Thyroid gland (tissue), 4 donors: ENCODE measurements around the gene FRMD8.

Experiments used
- POLR2A ChIP-seq, 2 donors: fragments of 450-650 bp; IDR thresholded peaks; one replicate each; pipeline ENCODE4 v1.6.1; 2017; ENCODE audit warnings: antibody characterized with exemption in 2 of 2, mild to moderate bottlenecking in 2 of 2, moderate library complexity in 1 of 2
- TF ChIP-seq, protein P1 (sequence below), 6 experiments: fragments of 200-600 bp in 3 of 6; fragments of 450-650 bp in 3 of 6; sonication (generic) in 3 of 6; IDR thresholded peaks; one replicate each; pipeline ENCODE4 v1.5.1; 2016 to 2019; ENCODE audit warnings: antibody characterized with exemption in 6 of 6, mild to moderate bottlenecking in 2 of 6, inconsistent platforms in 1 of 6, moderate library complexity in 1 of 6

DNA sequence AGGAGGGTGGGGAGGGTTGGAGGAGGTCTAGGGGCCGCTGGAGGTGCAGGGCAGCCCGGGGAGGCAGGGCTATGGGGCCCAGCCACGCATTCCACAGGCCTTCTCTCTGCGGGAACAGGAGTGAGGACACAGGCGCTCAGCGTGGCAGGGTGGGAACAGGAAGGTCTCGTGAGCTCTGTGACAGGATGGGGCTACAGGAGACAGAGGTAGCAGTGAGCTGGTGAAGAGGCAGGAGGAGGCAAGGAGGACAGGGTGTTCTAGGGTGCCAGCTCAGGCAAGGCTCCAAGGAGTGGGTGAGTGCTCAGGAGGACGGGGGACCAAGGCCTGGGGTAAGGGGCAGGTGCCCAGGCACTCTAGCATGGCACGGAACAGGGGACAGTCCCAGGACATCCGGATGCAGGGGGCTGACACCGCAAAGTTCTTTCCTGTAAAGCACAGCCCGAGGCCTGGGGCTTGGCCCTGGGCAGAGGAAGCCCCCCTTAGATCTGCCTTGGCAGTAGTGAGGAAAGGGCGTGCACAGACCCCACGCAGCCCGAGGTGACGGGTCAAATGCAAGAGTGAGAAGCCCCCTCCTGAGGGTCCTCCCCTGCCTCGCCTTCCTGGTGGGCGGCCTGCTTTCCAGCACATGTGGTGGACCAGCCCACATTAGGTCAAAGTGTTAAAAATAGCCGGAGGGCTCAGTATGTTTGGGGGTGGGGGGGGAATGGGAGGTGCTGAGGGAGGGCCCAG is 31.4 kb downstream of the FRMD8 start:
- TF ChIP-seq, protein P1, sequence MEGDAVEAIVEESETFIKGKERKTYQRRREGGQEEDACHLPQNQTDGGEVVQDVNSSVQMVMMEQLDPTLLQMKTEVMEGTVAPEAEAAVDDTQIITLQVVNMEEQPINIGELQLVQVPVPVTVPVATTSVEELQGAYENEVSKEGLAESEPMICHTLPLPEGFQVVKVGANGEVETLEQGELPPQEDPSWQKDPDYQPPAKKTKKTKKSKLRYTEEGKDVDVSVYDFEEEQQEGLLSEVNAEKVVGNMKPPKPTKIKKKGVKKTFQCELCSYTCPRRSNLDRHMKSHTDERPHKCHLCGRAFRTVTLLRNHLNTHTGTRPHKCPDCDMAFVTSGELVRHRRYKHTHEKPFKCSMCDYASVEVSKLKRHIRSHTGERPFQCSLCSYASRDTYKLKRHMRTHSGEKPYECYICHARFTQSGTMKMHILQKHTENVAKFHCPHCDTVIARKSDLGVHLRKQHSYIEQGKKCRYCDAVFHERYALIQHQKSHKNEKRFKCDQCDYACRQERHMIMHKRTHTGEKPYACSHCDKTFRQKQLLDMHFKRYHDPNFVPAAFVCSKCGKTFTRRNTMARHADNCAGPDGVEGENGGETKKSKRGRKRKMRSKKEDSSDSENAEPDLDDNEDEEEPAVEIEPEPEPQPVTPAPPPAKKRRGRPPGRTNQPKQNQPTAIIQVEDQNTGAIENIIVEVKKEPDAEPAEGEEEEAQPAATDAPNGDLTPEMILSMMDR (IDR thresholded peaks at IDR 0.05) = no peak
- peak in 1 of 2 donors; percentile 39 for TF ChIP-seq POLR2A (IDR thresholded peaks at IDR 0.05)
